Activated CD4-positive, alpha-beta T cell treated with anti-CD3 and anti-CD28 coated beads, Interleukin-10, Interleukin-2, amounts not matched to agents 100 ng/mL and 50 ng/mL, durations not matched to agents 16 hours and 8 hours (primary cell): Measurements from ENCODE around the gene SLC48A1.
"Not testable (repeated sequence)": the region's sequence is repeated elsewhere in the genome, so short reads cannot be mapped to it uniquely, and the experiment has no call there.

Experiments used
- DNase-seq: peaks from one replicate; pipeline ENCODE4 v3.0.0-alpha.2; 2020

The SLC48A1 gene

DNA sequence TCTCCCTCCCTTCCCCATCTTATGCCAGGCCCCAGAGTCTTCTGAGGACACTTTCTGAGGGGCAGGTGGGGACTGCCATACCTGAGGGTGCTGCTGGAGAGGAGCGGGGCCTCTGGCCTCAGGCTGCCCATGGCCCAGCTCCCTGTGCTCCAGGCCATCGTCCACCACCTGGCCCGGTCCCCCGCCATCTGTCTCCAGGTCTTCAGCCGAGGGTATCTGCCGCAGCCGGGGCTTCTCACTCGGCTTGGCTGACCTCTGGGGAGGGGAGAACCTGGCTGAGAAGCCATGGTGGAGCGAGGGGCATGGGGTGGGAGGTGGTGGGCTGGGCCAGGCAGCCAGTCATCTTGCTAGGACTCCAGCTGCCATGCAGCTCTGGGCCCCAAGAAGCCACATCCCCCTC lies 21.6 kb downstream of the SLC48A1 start:
- DNase-seq = no peak

DNA sequence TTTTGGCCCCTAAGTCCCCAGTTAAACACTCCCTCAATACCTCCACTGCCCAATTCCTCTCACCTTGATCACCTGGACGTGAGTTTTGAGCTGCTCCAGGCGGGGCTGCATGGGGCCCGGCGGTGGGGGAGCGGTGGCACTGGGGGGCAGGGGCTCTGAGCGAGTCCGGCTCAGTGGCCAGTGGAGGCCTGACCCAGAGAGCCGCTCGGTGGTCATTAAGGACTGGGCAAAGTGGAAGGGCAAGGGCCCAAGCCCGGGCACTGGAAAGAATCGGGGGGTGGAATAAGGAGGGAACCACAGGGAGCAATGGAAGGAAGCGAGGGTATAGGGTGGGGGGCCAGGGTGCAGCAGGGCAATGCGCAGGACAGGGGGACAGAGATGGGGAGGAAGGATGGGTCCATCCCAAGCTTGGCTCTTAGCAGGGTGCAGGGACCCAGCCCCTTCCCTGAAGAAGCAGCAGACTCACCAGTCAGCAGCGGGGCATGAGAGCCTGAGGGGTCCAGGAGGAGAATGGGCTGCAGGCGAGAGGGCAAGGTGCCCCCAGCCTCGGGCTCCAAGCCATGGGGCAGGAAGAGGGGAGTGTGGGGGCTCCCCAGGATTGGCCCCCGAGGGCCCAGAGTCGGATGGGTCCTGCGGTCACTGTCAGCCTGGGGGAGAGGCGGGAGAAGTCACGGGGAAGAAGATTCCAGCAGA lies 22.2 kb downstream of the SLC48A1 start:
- DNase-seq = no peak

DNA sequence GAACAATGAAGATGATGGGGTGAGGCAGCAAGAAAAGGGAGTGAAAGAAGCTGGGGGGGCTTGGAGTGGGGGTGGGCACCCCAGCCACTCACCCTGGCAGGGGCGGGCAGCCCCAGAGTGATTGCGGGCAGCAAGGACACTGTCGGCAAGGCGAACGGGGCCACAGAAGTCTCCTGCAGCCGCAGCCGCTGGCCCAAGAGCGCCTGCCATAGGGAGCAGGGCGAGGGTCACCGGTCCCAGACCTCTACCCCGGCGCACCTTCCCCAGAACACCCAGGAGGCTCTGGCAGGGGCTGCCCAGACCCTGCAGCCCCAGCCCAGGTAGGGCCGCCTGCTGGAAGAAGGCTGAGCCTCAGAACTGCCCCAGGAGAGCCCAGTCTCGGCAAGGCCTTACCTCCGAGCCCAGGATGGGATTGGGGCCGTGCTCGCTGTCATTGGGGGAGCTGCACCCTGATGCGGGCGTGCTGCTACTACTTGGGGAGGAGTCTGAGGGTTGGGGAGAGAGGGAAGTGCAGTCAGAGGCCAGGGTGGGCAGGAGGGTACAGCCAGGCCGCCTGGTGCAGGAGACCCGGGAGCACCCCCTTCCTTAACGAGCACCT lies 22.9 kb downstream of the SLC48A1 start:
- DNase-seq = no peak

DNA sequence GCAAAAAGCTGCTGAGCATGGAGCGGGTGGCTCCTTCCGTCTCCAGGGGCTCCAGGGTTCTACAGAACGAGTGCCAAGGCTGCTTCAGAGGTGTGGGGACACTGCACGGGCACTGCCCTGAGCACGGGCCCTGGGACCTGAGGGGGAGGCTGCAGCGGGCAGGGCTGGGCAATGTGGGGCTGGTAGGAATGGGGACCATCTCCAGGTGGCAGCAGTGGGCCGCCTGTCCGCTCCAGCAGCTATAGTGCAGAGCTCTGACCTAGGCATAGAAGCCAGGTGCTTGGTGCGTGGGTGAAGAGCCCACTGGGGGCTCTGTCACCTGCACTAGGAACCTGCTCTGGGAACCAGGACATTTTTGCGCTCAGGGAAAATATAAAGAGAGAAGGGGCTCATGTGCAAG lies 24.4 kb downstream of the SLC48A1 start:
- DNase-seq = peak; percentile 38

DNA sequence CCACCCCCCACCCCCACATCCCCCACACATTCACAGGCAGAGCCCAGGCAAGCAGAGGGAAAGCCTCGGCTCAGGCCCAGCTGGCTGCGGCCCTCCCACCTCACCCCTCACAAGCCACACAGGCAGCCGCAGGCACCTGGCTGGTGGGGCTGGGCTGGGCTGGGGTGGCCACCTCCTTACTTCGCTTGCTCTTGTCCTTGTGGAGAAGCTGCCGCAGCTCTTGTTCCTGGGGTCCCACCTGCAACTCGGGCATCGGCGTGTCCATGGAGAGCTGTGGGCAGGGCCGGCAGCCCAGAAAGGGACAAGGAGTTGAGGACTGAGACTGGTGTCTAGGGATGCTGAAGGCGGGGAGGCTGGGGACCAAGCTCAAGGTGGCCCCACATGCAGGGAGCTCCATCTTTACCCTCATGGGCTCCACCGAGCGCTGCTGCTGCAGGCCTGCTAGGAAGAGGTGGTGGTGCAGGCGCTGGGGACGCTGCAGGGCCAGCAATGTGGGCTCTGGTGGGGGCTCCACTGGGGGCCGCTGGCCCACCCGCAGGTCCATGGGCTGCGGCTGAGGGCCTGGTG lies 25.4 kb downstream of the SLC48A1 start:
- DNase-seq = no peak

DNA sequence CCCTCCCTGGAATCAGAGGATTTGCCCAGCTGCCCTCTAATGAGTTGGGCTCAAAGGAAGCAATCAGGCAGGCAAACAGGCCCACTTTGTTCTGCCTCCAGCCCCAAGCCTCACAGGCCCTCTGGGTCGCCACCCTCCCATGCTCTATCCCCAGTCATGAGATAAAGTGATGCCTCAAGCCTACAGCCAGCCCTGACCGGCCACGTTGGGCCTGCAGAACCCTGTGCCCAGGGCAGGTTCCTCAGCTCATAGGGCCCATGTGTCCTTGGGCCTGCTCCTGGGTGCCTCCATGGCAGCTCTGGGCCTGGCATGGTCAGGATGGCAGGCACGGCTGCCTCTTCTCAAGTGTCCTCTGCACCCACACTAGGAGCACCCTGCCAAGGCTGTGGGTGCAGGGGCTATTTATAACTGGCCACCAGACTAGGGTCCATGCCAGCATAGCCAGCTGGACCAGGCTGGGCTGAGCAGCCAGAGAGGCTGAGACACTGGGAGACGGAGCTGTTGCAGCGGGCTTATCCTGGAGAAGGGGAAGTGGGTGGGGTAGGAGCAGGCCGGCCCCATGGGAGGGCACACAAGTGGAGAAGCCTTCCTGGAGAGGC lies 26.4 kb downstream of the SLC48A1 start:
- DNase-seq = no peak

DNA sequence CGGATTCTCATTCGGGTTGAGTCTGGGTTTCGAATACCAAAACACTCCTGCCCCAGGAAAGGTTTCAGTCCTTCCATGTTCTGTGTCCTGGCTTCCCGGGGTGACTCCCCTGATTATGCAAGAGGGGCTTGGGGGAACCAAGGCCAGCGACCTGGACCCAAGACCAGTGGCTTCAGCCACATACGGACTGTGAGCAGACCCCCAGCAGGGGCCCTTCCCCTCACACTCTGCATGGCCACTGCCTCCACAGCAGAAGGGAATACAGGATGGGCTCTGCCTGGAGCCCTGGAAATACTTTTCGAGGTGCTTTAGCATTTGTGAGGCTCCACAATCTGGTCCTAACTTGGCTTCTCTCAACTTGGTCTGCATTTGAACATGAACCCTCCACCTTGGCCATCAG lies 27.5 kb downstream of the SLC48A1 start:
- no peak for DNase-seq

DNA sequence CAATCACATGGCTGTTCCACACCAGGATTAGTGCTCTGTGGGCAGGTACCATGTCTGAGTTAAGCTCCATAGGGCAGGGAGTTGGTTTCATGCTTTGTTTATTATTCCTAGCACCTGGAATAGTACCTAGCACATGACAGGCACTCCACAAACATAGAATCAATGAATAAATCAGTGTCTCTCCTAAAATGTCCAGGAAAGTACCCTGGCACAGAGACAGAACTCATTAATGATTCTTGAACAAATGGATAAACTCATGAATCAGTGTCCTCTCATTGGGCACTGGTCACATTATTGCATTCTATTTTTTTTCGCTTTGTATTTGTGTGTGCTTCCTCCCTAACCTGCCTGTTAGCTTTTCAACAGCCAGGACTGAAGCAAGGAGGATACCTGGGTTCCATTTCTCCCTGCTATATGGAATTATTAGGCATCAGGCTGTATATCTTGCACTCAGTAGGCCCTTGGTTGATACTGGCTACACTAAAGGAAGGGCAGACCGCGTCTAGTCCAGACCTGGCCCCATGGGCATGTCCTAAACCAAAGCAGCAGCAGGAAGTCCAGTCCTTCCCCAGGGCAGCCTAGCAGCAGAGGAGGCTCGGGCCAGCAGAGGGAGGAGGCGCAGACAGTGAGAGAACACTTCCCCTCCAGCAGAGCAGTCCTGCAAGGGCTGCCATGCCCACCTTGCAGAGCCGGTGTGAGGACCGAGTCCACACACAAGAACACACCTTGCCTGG lies 28.3 kb downstream of the SLC48A1 start:
- no peak for DNase-seq

DNA sequence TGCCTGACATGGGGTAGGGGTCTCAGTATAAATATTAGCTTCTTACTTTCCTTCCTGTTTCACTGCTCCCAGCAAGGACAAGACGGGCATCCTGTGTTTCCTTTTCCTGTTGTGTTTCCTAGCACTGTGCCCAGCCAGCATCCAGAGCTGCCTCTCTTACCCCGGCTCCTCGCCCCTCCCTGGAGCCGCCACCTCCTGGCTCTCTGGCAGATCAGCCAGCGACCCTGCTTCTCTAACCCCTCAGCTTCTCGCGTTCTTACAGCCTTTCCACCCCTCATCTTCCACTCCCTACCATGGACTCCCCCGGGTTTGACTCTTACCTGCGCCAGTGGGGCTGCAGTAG lies 28.8 kb downstream of the SLC48A1 start:
- DNase-seq = no peak

DNA sequence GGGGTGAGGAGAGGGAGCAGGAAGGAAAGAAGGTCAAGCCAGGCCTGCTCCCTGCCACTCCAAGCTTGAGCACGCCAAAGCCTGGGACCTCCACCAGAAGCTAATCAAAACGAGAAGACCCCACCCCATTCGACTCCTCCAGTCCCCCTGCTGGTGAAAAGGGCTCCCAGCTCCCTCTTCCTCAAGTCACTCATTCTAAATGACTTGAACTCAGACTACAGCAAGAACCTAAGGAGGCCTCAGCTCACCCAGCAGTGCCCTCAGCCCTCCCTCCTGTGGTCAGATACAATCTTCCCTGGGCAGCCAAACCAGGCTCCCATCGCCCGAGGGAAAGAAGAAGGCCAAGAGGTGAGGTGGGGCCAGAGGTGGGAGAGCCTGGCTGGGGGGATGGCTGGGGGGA lies 29.3 kb downstream of the SLC48A1 start:
- DNase-seq = no peak

DNA sequence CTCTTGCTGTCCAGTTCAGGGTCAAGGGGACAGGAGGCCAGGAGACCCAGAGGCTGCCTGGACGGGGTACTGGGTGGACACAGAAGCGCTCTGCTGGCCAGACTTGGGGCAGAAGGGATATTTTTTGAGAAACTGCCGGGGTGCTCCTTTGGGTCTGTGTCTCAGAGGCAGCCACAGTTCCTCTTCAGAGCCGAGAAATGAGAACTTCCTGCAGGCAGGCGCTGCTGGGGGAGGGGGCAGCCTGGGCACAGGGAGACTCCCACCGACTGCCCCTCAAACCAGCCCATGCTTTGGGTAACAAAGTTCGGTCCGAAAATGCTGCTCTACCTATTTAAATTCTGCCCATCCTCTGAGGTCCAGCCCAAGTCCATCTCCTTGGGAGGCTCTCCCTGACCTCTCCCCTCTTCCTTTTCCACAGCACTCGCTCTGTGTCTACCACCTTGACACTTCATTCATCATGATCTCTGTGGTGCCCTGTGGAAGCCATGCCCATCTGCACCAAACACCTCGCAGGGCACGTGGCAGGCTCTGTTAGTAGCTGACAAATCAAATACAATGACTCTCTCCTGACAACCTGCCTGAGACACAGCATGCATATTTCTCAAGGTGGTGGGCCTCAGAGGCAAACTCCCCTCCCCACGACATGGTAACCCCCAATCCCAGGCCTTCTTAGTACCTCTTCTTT lies 30.3 kb downstream of the SLC48A1 start:
- no peak for DNase-seq

DNA sequence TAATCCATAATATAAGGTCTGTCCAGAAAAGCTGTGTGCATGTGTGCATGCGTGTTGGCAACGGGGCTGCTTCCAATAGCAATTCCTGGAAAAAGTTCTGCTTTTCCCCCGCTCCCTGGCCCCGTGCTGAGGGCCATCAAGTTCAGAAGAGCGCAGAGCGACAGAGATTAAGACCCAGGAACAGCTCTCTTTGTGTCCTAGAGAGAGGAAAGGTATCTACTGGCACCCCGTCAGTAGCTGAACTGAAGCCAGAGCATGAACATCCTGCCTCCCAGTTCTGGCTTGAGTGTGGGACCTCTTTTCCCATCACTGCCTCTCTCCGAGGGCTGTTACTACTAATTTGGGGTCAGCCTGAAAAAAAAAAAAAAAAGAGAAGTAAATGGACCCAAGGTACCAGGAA lies 31.1 kb downstream of the SLC48A1 start:
- DNase-seq = no peak

DNA sequence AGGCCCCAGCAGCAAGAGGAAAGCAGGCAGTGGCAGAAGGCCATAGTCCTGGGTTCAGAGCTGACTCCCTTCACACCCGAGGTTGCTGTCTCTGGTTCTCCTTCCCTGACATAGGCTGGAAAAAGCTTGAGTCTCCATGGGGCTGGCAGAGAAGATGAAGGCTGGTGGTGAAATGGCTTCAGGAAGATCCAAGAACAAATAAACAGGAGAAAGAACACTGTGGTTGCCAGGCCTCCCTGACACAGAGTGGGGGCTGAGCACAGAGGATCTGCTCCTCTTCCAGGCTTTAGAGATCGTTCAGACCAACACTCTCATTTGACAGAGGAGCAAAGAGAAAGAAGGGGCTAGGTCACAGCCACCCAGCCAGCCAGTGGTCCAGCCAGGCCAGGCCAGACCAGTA lies 32.4 kb downstream of the SLC48A1 start:
- DNase-seq = no peak

DNA sequence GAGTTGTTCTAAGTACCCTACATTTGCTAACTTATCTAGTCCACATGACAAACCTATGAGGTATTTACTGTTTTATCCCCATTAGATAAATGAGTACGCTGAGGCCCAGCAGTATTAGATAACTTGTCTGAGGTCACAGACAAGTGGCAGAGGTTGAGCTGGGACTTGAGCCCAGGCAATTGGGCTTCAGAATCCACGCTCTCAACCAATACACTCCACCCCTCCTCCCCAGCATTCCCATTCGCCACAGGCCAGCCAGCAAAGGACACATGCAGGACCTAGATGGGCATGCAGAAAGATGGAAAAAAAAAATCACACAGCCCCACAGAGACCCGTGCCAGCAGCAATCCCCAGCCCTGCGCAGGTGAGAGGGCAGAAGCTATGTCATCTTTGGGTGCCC lies 34.3 kb downstream of the SLC48A1 start:
- no peak for DNase-seq

DNA sequence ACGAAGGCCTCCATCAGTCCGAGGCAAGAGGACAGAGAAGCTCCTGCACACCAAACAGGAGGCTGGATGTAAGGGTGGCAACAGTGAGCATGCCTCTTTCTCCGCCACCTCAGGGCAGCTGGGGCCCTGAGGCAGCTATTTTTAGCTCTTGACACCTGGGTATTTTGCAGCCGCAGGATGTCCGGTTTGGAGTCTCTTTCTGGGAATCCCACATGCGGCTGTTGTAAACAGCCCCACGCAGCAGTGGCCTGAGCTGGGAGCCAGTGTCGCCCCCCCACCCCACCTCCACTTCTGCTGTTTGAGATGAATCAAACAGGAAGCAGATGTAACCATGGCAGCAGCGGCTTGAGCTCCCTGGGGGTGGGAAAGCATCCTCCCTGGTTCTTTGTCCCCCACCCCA lies 35.0 kb downstream of the SLC48A1 start:
- peak; percentile 95 for DNase-seq

DNA sequence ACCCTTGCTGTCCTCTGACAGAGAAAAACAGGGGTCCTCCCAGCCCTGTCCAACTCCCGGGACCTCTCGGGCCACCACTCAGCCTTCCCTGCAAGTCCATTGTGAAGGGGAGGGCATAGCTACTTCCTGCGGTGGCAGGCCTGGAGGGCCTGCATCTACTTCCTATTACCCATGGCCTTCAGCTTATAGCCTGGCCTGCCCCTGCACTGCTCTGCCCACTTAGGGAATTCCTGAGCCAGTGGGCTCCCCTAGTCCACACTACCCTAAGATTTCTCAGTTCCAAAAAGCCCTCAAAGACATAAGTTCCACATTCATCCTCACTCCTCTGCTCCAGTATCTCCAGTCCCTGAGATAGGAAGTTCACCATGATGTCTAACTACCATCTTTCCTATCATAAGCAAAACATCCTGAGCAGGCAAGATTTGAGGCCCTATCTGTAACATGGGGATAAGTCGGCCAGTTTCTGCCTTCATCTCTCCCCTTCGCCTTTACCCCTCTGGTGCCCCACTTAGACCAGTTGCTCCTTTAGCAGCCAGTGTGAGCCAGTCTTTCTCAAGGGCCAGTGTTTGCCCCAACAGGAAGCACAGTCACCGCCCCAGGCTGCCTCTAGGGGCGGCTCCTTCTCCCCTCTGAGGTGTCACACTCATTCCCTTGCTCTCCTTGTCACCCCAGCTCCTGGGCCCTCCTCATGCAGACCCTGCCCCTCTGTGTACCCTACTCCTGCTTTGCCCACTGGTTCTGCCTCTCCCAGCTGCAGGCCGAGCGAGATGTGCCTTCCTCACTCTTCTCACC lies 35.7 kb downstream of the SLC48A1 start:
- DNase-seq = peak; percentile 85

DNA sequence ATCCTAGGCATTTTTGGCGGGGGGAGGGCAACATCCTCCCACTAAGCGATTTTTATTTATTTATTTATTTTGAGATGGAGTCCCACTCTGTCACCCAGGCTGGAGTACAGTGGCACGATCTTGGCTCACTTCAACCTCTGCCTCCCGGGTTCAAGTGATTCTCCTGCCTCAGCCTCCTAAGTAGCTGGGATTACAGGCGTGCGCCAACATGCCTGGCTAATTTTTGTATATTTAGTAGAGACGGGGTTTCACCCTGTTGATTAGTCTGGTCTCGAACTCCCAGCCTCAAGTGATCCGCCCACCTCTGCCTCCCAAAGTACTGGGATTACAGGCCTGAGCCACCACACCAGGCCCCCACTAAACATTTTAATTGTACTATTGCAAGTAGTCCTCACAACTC lies 36.5 kb downstream of the SLC48A1 start:
- DNase-seq = not testable (repeated sequence)

DNA sequence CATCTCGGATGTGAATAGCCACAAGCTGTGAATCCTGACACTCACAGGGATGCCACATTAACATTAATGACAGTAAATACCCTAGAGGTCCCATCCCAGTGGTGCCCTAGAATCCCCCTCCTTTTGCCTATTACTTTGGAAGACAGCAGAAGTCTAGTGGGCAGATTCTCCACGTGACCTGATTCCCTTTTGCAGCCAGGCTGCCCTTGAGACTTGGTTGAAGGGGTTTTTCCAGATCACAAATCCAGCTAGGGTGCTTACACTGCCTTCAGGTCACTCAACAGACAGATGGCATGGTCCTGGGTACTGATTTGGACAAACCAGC lies 38.0 kb downstream of the SLC48A1 start:
- DNase-seq = no peak

DNA sequence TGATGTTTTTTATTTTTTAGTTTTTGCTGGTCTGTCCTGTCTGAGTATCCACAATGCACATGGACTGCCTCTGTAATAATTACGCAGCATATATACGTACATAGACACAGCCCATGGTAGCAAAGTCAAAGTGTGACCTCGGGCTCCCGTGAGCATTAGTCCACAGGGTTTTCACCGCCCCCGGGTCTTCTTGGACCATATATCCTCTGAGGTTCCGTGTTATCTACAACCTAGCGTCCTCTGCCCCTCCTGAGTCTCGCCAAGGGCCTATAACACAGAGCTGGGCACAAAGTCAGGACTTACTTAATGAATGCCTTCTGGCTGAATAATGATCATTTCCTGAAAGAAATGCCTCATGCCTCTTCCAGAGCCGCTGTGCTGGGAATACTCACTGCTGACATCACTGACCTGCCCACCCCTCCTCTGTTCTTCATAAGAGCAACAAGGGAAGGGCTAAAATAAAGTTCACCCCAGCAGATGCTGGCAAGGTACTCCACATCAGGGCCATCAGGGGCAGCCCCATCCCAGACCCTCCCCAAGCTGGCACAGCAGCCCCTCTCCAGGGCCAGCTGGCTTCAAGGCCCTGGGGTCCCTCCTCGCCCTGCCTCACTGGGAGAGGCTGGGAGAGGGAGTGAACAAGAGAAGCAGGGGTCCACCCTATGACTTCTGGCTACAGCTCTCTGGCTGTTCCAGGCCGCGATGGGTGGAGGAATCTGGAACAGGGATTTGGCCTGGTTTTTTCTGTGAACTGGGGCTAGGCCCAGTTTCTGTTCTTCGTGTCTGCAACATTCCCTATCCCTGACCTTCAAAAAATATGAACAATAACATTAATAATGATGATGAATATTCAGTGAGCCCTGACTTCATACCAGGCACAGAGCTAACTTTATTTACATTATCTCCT lies 38.8 kb downstream of the SLC48A1 start:
- DNase-seq = no peak

DNA sequence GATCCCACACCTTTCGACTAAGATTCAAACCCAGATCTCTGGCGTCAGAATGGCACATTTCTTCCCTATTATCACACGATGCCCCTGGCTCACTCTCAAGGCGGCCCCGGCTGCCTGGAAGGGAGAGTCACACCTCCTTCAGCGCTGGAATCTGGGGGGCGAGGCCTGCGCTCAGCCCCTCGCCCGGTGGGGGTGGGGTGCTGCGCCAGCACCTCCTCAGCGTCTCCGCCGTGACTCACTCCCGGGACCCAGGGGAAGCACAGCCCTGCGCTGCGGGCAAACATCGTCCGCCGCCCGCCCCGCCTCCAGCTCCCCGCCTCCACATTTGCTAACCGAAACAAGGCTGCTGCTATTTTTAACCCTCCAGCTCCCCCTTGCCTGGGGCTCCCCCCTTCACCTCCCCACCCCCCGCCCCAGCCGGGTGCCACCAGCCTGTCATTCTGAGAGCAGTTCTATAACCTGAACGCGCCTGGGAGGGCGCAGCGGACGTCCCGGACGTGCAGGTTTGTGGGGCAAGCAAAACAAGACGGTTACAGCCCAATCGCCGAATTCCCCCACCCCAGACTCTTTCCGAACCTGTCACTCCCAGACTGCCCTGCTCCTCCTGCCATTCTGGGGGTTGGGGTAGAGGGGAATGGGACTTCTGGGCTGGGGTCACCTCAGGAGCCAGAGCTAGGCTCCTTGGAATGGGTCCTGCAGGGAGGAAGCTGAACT lies 39.9 kb downstream of the SLC48A1 start:
- DNase-seq = peak; percentile 97
